Activated CD8-positive, alpha-beta memory T cell treated with anti-CD3 and anti-CD28 coated beads, Interleukin-2, amount 50 U/mL, for 1 hour (primary cell): Measurements from ENCODE around the gene GLIS1.

Source experiments
- DNase-seq: peaks from one replicate; pipeline ENCODE4 v3.0.0-alpha.2; 2020; ENCODE audit errors: extremely low read depth

GLIS1 gene

GRCh38 chr1:53717025-53717804, 21.7 kb downstream of the GLIS1 start:
- no peak for DNase-seq

GRCh38 chr1:53716150-53716549, 22.8 kb downstream of the GLIS1 start:
- DNase-seq = no peak

- no peak for DNase-seq
These were observed 23.5 kb downstream of the GLIS1 start for GRCh38 chr1:53715478-53715877.

- no peak for DNase-seq
These were observed 26.7 kb downstream of the GLIS1 start for GRCh38 chr1:53712276-53712675.

- no peak for DNase-seq
These were observed 28.4 kb downstream of the GLIS1 start for GRCh38 chr1:53710584-53710983.

- DNase-seq = no peak
These were observed 30.3 kb downstream of the GLIS1 start for GRCh38 chr1:53708687-53709086.

- no peak for DNase-seq
These were observed 32.6 kb downstream of the GLIS1 start for GRCh38 chr1:53706356-53706755.

- no peak for DNase-seq
These were observed 33.4 kb downstream of the GLIS1 start for GRCh38 chr1:53705446-53706096.

- DNase-seq = no peak
These were observed 34.0 kb downstream of the GLIS1 start for GRCh38 chr1:53704804-53705445.

GRCh38 chr1:53704304-53704703, 34.7 kb downstream of the GLIS1 start:
- no peak for DNase-seq

GRCh38 chr1:53703174-53703573, 35.8 kb downstream of the GLIS1 start:
- no peak for DNase-seq

GRCh38 chr1:53702341-53702740, 36.6 kb downstream of the GLIS1 start:
- no peak for DNase-seq

GRCh38 chr1:53700776-53701175, 38.2 kb downstream of the GLIS1 start:
- no peak for DNase-seq

- DNase-seq = no peak
These were observed 39.0 kb downstream of the GLIS1 start for GRCh38 chr1:53699981-53700380.

GRCh38 chr1:53698384-53698980, 40.5 kb downstream of the GLIS1 start:
- no peak for DNase-seq

- no peak for DNase-seq
These were observed 41.1 kb downstream of the GLIS1 start for GRCh38 chr1:53697721-53698383.

GRCh38 chr1:53696990-53697389, 42.0 kb downstream of the GLIS1 start:
- DNase-seq = no peak

- DNase-seq = no peak
These were observed 42.4 kb downstream of the GLIS1 start for GRCh38 chr1:53696571-53696970.

- DNase-seq = no peak
These were observed 42.9 kb downstream of the GLIS1 start for GRCh38 chr1:53696051-53696450.

GRCh38 chr1:53695116-53695515, 43.8 kb downstream of the GLIS1 start:
- no peak for DNase-seq

GRCh38 chr1:53694718-53695091, 44.3 kb downstream of the GLIS1 start:
- DNase-seq = no peak
